Iris pigment epithelial cell (primary cell): ENCODE data around the gene RTKN.
A peak's percentile ranks its signal among the peaks of the same experiment; 100 is the strongest.

Source experiments
- DNase-seq: peaks from one replicate; pipeline ENCODE4 v3.0.0-alpha.2; 2011; ENCODE audit warnings: low read depth

RTKN gene

DNA sequence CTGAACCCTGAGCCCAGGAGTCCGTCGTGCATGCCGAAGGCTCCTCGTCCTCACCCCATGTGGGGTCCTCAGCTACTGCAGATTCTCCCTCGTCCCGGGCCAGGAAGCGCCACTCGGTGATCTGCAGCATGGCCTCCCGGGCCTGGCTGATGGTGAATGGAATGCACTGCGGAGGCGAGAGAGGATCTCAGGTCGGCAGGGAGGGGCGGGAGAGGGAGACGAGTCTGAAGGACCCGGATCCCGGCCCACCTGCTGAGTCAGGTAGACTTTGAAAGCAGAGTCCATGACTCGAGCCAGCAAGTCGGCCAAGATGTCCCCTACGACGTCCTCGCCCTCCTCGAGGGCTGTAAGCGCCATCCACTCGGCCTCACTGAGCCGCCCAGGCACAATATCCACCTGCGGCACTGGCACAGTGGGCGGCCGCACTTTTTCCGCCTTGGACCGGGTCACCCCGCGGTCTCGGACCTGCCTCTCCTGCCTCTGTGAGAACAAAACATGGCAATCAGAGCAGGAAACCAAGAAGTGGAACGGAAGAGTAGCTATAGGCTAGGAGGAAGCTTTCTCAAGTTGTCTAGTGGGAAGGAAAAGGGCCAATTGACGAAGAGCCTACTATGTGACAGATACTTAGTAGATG lies 25.9 kb downstream of the RTKN start:
- DNase-seq: no peak

DNA sequence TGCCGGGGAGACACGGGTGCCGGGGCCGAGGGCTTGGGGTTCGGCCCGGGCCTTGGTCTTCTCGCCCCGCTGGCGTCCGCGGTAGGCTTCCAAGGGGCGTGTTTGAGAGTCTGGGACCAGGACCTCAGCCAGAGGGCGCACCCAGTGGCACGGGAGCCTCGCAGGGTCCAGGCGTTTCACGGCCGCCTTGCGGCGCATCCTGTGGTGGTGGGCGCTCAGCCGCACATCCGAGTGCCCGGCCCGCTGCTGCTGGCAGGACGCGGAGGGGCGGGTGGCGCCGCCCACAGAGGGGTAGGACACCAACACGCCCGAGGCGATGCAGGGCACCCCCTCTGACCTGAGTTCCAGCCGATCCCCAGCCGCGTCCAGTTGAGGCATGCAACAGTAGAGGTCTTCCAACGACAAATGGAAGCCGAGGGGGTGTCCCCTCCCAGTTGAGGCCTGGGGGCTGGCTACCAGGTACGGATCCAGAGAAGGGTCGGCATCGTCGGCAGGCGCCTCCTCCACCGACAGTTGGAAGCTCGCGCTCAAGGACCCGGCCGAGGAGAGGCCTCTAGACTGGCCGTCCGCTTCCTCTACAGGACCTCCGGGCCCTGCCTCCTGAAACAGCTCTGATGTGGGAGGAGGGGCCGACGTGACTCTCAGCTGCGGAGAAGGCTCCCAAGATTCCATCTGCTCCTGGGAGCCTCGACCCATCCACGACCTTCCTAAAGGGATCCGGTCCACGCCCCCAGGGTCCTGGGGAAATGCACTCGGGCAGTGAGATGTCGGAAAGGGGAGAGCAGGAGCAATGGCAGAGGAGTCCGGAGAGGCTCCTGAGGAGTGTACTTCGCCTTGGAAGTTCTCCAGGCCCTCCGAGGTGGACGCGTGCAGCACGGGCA lies 26.6 kb downstream of the RTKN start:
- peak; percentile 42 for DNase-seq

- no peak for DNase-seq
Measured at GRCh38 chr2:74414441-74414840, 27.3 kb downstream of the RTKN start.

DNA sequence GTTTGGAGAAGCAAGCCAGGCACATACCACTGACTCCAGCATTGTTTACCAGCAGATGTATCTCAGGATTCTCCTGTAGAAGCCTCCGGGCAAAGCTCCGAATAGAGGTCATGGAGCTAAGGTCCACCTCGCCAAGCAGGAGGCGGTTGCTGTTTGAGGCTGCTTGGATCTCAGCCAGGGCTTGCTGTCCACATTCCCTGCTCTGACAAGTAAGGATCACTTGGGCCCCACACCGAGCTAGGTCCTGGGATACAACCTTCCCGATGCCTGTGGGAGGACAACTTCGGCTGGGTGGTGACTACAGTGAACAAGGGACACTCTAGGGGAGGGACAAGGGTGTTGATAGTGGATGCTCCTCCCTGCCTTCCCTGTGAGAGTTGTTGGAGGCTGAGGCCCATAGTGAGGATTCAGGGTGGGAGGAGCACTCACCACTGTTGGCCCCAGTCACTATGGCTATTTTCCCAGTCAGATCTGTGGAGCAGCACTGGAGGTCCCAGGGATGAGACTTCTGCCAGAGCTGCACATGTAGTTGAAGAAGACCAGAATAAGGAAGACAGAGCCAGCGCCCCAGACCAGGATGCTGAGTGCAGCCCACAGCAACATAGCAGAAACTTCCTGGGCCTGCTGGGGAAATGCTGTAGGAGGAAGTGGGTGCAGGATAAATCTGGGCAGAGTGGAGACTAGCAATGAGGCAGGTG lies 28.6 kb downstream of the RTKN start:
- DNase-seq: no peak

- no peak for DNase-seq
Measured at GRCh38 chr2:74407682-74408081, 34.1 kb downstream of the RTKN start.

DNA sequence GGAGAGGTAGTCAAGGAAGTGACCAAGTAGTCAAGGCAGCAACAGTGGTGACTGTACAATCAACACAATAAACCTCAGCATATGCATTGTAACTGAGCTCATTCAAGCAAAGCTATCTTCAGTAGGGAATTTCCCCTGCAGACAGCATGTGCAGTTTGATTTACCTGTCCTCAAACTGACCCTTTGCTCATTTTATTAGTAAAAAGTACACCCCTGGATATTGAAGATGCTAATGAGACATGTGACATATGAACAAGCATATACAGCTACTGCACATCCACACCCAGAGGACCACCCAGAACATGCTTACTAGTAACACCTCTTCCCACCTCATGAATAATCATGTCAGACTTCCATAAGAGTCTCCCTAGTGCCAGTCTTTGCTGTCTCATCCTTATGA lies 35.7 kb downstream of the RTKN start:
- peak; percentile 50 for DNase-seq

- no peak for DNase-seq
Measured at GRCh38 chr2:74401891-74402290, 39.8 kb downstream of the RTKN start.

DNA sequence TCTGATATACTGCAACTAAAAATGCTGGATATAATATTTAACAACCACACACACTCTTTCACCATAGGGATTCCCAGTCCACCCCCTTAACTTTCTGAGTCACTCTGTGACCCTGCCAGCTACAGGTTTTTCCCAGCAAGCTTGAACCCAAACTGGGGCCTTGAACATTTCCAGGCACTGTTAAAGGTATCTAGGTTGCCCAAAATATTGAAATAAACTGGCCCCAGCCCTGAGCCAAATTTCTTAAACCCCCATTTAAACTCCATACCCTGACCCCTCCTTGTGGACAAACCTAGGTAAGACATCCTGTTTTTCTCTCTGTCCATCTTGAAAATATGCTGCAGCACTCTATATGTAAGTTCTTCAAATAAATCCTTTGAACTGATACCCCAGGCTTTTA lies 42.0 kb downstream of the RTKN start:
- peak; percentile 41 for DNase-seq

DNA sequence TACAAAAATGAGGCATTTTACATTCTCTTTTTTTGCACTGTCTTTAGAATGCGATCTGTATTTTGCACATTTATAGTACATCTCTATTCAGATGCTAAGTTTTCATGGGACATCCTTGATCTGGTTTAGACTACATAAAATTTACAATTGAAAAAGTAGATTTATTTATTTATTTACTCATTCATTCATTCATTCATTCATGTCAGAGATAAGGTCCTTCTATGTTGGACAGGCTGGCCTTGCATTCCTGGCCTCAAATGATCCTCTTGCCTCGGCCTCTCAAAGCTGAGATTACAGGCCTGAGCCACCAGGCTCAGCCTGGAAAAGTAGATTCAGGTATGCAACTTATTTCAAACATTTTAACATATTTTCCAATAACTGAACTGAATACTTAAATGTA lies 45.6 kb downstream of the RTKN start:
- no peak for DNase-seq

DNA sequence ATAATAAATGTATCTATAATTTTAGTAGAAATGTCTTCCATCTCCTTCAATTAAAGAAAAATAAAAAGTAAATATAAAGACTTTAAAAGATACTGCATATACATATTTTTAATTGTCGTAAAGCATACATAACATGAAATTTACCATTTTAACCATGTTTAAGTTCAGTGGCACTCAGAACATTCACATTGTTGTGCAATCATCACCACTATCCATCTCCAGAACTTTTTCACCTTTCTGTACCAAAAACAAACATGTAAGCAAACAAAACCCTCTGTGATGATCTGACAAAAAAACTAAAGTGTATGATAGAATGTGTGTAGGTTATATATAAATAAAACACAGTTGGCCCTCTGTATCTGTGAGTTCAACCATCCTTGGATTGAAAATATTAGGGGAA lies 48.2 kb downstream of the RTKN start:
- no peak for DNase-seq

- no peak for DNase-seq
Measured at GRCh38 chr2:74392449-74392743, 49.3 kb downstream of the RTKN start.

- peak; percentile 79 for DNase-seq
Measured at GRCh38 chr2:74391580-74392448, 49.9 kb downstream of the RTKN start.

DNA sequence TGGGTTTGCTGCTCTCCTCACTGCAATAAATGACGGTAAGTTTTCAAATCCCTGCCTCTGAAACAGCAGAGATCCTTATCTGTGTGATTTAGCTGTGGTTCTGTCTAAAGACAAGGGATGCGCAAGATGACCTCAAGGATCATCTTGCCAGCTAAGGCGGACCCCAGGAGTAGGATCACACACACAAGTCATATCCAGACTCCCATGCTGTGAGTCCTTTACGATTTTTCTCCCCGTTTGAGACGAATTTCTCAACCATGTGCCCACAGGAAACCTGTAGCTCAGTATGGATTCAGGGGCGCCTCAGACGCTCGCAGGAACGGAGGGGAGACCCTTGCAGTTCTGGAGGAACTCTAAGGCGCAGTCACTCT lies 50.5 kb downstream of the RTKN start:
- DNase-seq: peak; percentile 44

DNA sequence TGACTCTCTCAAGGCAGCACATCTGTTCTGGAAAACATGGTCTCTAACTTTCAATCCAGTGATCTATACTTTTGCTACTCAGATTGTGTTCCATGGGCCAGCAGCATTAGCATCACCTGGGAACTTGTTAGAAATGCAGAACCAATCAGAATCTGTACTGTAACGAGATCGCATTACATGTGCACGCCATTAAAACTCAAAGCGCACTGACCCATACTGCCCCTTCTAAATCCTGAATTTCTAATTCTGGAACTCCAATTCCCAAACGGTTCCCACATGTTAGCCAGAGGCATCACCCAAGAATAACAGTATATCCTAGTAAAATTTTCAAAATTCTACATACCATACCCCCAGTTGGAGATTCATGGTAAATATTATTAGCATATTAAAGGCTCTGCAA lies 51.1 kb downstream of the RTKN start:
- no peak for DNase-seq

DNA sequence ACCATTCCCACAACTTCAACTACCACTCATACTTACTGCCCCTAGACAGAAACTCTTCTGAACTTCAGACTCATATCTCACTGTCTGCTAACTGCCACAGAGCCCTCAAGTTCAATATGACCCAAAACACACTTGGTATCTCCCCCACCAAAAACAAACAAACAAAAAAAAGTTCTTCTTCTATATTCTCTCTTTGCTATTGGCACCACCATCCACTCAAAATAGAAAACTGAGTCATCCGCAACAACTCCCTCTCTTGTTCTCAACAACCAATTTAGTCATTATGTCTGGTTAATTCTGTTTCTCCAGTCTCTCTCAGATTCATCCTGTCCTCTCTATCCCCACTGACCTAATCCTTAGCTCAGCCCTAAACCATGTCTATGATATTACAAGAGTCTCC lies 54.4 kb downstream of the RTKN start:
- DNase-seq: peak; percentile 42

DNA sequence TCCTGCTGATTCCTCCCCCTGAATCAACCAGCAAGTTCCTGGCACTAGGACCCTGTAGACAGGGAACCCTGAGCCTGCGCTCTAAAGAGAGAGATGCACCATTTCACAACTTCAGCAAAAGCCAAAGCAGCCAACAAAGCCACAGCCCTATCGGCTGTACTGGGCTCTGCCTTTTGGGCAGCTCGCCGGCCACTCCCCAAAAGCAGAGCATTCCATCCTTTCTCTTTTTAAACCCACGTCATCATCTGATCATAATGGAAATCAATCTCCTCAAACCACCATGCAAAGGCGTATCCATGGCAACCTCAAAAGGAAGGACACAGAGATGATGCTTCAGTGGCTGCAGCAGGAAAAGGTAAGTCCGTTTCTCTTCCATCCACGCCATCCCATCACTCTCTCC lies 56.3 kb downstream of the RTKN start:
- DNase-seq: no peak

GRCh38 chr2:74384051-74384450 lies 57.7 kb downstream of the RTKN start:
- DNase-seq: peak; percentile 46

DNA sequence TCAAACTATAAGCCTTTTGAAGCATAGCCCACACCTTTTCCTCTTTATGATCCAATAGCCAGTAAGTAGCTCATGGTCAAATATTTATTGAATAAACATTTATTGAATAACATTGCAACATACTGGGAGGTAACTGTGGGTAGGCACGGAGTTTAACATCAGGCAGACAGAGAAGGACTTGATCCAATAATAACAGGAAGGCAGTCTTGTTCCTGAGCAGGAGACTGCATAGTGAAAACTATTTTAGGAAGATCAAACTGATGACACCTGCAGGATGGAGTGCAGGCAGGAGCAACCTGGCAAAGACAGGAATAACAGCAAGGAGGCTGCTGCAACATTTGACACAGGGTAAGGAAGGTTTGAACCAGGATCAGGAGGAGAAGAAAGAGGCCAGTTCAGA lies 58.5 kb downstream of the RTKN start:
- DNase-seq: peak; percentile 87

GRCh38 chr2:74381751-74382150 lies 60.0 kb downstream of the RTKN start:
- no peak for DNase-seq

- peak; percentile 82 for DNase-seq
Measured at GRCh38 chr2:74379851-74380789, 61.6 kb downstream of the RTKN start, which contains the start of gene DCTN1. TSS of gene DCTN1 (minus strand) at chr2:74380311. CDS start at chr2:74380037, 274 bp downstream.

- DNase-seq: no peak
Measured at GRCh38 chr2:74378007-74378406, 63.7 kb downstream of the RTKN start.
